NCI-H226 (cell line): ENCODE data around the gene HYAL3.

Source experiments
- DNase-seq: peaks from one replicate; pipeline ENCODE4 v3.0.0-alpha.2; 2015

The HYAL3 gene

GRCh38 chr3:50298836-50299637, at the start of gene HYAL3, which contains the start of gene NAA80:
Gene HYAL3, minus strand, starts transcription at chr3:50299405. Its CDS starts 3,803 bp downstream, at chr3:50295602.
Gene NAA80, minus strand, starts transcription at chr3:50299405. Its CDS starts 1,942 bp downstream, at chr3:50297463.
- peak; percentile 80 for DNase-seq

- DNase-seq: no peak
Observed at GRCh38 chr3:50347187-50347813, 48.1 kb upstream of the HYAL3 start.

- DNase-seq: no peak
Observed at GRCh38 chr3:50345586-50346234, 46.5 kb upstream of the HYAL3 start, which contains the start of gene ZMYND10. Gene ZMYND10, minus strand, starts transcription at chr3:50345732. Its CDS starts 153 bp downstream, at chr3:50345579.

GRCh38 chr3:50345008-50345407, 45.8 kb upstream of the HYAL3 start:
- no peak for DNase-seq

GRCh38 chr3:50342813-50343633, 43.8 kb upstream of the HYAL3 start:
- DNase-seq: no peak

- no peak for DNase-seq
Observed at GRCh38 chr3:50341996-50342650, 42.9 kb upstream of the HYAL3 start.

- DNase-seq: no peak
Observed at GRCh38 chr3:50341537-50341936, 42.3 kb upstream of the HYAL3 start.

- no peak for DNase-seq
Observed at GRCh38 chr3:50340448-50341329, 41.5 kb upstream of the HYAL3 start, which contains the start of gene RASSF1. Gene RASSF1, minus strand, starts transcription at chr3:50340836. Its CDS starts 31 bp downstream, at chr3:50340805.

- no peak for DNase-seq
Observed at GRCh38 chr3:50340147-50340447, 40.9 kb upstream of the HYAL3 start.

GRCh38 chr3:50339485-50340146, 40.4 kb upstream of the HYAL3 start:
- no peak for DNase-seq

GRCh38 chr3:50338965-50339364, 39.8 kb upstream of the HYAL3 start:
- no peak for DNase-seq

GRCh38 chr3:50337175-50337861, 38.1 kb upstream of the HYAL3 start:
- peak; percentile 87 for DNase-seq

- no peak for DNase-seq
Observed at GRCh38 chr3:50336452-50337174, 37.4 kb upstream of the HYAL3 start.

GRCh38 chr3:50334339-50335075, 35.3 kb upstream of the HYAL3 start:
- DNase-seq: no peak

GRCh38 chr3:50333744-50334328, 34.6 kb upstream of the HYAL3 start:
- DNase-seq: no peak

GRCh38 chr3:50331364-50331907, 32.2 kb upstream of the HYAL3 start:
- DNase-seq: no peak

GRCh38 chr3:50330330-50330729, 31.1 kb upstream of the HYAL3 start:
- no peak for DNase-seq
